GM21723 (cell line): ENCODE measurements around the gene AHDC1.
"Not testable (repeated sequence)": the region's sequence is repeated elsewhere in the genome, so short reads cannot be mapped to it uniquely, and the experiment has no call there.

Experiments used
- ATAC-seq: cut with Tn5 transposase; IDR thresholded peaks from one replicate; pipeline ENCODE4 v1.9.1; 2021; ENCODE audit warnings: mild to moderate bottlenecking, moderate library complexity; ENCODE audit not compliant: unreplicated experiment

The AHDC1 gene

DNA sequence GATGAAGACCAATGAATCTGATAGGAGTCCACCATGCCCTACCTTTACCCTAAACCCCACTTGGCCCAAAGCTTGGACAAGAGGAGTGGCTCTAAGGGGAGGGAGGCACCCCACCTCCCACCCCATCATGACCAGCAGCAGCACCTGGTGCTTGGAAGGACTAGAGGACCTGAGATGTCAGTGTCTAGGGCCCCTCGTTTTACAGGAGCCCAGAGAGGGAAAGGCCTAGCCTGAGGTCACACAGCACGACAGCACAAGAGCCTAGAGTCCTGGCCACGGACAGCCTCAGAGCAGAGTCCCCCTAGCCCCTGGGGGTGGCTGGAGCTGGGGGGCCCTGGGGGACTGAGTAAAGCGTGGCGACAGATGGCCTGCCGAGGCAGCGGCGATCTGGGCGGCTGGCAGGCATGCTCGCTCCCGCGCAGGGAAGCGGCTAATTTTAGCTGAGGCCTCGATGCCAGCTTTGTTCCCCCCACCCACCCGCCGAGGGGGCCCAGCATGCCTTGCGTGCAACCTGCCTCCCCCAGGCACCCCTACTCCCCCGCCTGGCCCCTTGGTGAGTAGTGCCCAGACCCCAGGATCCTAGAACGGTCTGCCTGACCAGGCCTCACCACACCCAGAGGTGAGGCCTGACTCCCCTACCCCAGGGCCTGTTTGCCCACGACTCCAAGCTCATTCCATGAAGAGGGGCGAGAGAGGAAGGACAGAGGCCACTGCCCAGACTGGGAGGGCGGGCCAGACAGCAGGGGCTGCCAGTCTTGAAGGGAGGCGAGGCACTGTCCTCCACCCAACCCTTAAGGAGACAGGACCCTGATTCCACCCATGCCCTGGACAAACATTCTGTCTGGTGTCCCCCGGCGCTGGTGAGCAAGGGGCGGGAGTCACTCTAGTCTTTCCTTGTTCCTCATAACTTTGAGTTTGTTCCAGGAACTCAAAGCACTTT, 39.0 kb downstream of the AHDC1 start:
- no peak for ATAC-seq

DNA sequence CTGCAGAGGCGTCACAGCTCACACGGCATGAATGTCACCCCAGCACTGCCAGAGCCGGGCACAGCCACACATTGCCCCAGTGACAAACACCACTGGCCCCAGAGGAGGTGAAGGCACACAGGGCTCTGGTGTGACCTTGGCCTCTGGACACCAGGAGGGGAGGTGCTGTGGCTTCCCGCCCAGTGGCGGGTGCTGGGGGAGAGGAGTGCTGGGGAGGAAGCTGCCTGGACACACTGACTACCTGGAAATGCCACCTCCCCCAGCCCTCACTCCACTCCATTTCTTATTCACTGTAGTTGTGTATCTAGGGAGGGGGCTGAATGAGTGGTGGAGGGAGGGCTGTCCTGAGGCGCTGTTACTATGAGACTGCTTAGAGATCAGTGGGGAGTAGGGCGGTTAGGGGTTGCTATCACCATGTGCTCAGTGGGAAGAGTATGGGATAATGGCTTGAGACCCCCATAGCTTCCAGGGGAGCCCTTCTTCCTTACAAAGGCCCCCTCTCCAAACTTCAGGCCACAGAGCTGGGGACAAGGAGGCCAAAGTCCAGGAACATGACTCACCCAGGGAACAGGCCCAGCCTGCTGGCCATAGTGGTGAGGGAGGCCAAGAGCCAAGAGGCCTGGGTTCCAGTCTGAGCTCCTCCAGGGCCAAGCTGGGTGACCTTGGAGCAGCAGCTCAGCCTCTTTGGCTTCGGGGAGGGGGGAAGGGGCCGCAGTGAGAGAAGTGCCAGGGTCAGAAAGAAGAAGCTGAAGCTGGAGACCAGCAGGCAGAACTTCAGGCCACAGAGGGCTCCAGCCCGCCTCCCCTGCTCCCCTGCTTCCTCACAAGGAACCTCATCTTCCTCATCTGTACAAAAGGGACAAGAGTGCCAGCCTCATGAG, 40.1 kb downstream of the AHDC1 start:
- no peak for ATAC-seq

DNA sequence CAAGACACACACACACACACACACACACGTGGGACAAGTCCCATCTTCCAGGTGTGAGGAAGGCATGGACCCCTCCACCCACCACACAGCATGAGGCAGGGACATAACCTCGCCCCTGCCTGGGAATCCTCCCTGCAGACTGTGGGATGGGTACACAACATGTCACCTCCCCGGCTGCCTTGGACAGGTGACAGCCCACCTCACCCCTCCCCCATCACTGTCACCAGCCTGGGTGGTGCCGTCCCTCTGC, 40.7 kb downstream of the AHDC1 start:
- no peak for ATAC-seq

DNA sequence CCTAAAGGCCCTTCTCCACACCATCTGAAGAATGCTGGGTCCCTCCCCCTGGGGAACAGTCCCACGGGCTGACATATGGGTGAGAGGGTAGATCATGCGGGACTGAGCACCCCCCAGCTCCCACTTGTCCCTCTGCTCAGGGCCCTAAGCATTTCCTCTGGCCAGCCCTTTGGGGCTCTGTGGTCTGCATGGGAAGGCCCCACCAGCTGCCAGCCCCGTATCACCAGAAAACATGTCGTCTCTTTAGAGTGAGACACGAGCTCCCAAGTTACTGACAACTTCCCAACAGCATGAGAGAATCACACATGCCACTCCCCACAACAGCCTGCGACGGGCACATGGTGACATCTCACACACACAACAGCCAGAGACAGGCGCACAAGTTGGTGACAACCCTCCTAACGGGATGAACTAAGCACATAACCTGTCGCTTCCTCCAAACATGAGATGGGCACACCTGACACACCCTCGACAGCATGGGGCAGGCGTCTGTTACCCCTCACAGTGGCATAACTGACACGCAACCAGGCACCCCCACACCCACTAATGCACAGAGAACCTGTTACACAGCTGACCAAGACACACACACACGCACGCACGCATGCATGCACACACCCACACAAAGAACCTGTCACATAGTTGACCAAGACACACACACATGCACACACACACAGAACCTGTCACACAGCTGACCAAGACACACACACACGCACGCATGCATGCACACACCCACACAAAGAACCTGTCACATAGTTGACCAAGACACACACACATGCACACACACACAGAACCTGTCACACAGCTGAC, 41.2 kb downstream of the AHDC1 start:
- no peak for ATAC-seq

DNA sequence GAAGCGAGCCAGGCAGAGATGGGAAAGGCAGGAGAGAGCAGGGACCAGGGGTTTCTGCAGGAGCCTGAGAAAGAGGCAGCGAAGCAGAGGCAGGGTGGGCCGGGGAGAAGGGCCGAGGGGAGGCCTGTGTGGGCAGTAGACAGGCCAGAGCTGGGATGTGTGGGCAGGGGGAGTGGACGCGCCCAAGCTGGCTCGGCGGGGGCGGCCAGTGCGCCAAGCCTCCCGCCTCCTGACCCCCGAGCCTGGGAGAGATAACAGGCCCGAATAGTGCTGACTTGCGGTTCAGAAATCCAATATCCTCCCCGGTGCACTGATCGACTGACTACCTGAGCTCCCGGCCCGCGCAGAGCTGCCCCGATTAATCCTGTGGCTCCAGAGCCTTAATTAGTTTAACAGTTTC, 41.9 kb downstream of the AHDC1 start:
- ATAC-seq = no peak

DNA sequence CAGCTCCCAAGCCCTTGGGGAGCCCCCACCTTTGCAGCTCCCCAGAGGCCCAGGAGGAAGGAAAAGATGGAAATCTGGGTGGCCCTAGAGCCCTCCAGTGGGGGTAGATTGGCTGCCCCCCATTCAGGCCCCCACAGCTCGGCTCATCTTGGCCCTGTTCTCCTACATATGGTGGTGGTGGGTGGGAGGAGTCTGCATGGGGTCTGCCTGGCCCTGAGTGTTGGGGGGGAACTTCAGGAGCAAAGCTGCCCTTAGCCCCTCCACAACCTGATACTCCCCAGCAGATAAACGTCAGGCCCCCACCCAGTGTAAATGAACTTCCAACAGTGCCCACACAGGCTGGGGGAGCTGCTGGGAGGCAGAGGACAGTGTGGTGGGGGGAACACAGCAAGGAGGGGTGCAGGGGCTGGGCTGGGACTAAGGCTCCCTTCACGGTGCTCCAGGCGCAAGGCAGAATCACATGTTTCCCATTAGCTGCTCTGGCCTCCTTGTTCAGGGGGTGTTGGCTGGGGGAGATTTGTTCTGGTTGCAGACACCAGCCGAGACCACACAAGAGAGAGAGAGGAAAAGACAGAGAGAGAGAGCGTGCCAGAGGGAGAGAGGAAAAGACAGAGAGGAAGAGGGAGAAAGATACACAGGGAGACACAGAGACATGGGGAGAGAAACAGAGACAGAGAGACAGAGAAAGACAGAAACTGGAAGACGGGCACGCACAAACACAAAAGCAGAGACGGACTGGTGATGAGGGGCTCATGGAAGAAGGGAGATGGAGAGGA, 42.6 kb downstream of the AHDC1 start:
- no peak for ATAC-seq

DNA sequence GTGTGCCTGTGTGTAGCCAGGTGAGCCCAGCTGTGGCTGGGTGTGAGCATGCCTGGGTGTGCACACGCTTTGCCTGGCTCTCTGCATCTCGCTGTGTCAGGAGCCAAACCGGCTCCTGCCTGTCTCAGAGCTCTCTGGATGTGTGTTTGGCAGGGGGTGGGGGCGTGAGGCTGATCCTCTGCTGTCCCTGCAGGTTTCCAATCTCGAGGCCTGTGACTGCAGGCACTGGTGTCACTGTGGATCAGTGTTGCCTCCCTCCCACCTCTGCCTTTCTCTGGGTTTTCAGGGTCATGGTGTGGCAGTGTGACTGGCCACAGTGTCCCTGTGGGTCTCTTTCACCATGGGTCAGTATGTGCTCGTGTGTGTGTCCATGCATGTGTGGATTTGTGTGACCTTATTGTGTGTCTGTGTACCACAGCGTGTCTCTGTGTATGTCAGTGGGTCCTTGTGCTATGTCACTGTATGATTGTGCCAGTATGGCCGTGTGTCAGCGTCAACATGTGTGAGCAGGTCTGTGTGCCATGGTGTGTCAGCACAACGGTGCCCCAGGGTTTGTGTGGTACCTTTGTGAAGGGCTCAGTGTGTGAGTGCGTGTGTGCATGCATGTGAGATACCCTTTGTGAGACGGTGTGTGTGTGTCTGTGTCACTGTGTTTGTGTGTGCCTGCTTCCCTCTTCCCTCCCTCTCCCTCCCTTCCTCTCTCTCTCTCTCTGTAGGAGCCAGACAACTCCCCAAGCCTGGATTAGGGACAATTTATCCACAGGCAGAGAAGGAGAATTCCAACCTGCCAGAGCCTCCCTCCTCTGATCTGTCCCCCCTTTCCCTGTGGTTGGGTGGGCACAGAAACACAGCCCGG, 43.4 kb downstream of the AHDC1 start:
- ATAC-seq = no peak

DNA sequence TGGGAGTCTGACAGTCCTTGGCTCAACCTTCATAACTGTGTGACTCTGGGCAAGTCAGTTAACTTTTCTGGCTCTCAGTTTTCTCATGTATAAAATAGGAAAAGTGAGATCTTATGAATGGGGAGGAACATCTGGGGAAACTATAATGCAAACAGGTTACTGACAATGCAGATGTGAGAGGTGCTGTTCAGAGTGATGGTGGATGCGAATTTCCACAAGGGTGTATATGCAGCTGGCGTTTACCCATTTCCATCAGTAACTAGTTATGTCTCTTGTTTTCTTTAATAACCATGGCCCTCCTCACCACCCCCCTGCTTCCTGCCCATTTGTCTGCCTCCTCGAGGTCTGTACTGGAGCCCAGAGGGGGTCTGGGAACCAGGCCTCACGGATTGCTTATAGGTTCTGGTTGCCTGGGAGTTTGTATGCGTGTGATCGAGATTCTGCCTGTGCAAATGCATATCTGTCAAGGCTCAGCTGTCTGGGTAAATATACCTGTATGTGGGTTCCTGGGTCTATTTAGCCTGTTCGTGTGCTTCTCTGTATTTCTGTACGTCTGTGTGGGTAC, 44.4 kb downstream of the AHDC1 start:
- ATAC-seq = no peak

DNA sequence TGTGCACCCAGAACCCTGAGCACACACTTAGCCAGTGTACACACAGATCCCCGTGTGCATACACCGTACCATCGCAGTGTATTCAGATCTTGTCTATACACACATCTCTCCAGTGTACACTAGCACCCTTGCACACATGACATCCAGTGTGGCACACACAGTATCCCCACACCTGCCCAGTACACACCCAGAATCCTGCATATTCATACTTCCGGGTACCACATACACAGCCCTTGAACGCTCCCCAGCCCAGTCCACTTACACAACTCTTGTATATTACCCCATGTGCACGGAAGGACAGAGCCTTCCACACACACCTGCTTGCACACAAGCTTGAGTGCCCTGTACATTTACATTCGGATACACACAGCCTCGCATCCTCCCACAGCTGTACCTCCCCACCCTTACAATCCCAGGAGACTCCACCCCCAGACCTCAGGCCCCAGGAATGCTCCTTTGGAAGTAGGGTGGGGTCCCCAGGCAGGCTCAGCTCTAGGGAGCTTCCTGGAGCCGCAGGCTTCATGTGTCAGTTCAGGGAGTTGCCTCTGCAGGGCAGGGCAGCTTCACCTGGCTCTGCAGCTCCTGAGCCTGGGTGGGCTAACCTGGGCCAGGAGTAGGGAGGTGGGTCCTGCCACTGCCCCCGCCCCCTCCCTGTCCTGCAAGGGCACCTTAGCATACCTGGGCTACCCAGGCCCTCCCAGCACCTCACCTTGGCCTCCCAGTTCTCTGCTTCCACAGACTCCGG, 46.2 kb downstream of the AHDC1 start:
- ATAC-seq = no peak

DNA sequence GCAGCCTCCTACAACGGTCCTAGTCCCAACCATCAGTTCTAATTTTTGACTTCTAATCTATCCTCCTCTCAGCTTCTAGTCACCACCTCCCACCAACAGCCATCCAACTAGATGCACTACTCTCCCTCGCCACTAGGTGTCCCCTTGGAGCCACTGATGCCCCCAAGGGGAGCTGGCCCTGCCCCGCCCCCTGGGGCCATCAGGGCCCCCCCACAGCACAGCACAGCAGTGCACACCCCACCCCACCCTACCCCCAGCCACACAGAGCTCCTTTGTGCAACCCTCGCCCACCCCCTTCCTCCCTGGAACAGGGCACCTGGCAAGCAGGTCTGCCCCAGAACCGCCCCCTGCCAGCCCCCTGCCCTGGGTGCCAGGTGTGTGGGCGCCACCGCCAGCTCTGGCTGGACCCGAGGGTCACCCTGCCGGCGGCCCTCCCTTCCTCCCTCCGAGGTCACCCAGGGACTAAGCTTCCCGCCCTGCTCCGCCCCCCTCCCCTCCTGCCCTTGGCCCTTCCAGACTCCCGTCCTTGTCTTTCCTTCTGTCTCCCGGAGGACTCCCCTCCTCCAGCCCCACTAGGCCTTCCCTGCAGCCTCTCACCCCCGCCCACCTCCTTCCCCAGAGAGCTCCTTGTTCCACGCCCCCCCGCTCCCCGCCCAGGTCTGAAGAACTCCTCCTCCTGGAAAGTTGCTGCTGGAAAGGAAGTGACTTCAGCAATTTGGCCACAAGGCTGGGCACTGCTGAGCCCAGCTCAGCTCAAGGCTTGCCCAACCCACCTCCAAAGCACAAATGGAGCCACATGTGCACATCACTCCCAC, 47.0 kb downstream of the AHDC1 start:
- ATAC-seq = no peak

DNA sequence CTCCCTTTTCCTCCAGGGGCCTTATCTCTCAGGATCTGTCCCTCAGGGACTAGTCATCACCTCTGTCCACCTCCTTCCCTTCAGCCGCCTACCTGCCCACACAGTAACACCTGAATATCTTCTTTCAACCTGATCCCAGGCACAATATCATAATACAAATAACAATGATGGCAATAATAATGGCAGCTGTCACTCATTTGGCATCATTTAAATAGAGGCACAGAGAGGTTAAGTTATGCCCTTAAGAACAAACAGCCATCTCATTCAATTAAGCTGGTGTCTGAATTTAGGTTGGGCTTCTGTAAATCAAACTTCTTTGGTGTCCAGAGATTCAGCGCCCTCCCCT, 47.5 kb downstream of the AHDC1 start:
- no peak for ATAC-seq

DNA sequence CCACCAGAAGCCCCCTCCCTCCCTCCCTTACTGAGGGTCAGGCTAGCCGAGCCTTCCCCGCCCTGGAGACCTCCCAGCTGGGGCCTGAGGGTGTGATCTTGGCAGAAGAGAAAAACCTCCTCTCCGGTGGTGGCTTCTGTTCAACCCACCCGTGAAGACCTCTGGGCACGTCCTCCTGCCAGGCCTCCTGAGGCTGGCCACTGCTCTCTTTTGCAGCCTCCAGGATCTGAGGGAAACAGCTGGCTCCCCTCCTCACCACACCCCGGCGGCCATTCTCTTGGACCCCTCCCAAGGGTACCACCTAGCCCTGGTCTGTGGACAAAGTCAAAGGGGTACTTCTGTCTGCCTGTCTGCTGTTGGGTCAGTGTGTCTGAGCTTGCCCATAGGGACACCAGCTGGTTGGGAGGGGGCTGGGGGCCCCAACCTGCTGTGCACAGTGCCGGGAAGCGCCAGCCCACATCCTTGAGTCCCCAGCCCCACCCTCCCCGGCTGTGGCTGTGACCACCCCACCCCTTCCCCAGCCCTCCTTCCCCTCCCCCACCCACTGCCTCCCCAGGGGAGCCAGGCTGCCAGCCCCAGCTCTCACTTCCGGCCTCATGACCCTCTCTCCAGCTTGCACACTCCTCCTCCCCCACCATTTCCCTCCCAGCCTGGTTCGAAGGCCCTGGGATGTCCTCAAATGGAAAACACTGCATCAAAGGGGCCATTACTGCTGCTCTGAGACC, 48.1 kb downstream of the AHDC1 start:
- ATAC-seq = no peak

DNA sequence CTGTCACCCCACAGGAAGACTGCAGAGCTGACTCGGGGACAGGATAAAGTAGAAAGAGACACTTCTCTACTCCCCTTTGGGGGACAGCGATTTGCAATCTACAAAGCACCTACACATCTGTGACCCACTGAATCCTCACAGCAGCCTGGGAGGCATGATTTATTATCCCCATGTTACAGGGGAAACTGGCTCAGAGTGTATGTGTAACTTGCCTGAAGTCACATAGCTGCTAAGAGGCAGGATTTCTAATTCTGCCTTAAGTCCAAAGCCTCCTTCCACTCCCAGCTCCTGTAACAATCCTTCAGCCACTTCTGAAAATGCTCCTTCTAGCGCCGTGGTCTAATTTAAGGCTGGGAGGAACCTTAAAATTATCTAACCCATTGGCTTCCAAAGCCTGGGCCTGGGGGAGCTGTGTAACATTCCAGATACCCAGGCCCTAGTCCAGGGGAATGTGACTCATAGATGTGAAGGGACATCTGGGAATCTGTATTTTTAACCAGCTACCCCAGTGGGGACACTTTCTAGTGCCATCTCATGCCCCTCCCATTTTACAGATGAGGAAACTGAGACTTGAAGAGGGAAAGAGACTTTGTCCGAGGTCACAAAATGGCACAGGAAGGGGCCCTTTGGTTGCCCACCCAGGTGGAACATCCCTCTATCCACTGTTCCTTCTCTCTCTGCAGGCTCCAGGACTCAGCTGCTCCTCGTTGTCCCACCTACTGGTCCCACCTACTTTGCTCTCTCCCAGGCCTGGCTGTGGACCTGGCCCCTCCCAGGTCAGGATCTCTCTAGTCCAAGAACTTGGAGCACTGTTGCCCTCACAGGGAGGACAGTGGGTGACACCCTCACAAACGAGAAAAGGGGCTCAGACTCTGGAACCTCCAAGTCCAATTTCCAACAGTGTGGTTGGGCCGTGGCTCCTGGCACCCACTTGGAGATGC, 48.9 kb downstream of the AHDC1 start:
- no peak for ATAC-seq

DNA sequence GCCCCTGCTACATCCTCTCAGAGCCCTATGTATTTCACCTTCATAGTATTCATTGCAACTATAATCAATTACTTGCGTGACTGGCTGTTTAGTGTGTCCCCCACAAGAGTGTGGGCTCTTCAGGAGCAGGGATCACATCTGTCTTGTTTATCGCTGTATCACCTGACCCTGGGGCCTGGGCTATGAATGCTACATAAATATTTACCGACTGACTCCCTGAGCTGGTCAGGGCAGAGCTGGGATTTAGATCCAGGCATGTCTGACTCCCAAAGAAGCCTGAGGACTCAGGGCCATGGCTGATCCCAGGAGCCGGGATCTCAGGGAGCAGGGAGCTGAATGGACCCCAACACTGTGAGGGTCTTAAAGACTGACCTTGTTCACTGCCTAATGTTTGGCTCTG, 49.7 kb downstream of the AHDC1 start:
- no peak for ATAC-seq

DNA sequence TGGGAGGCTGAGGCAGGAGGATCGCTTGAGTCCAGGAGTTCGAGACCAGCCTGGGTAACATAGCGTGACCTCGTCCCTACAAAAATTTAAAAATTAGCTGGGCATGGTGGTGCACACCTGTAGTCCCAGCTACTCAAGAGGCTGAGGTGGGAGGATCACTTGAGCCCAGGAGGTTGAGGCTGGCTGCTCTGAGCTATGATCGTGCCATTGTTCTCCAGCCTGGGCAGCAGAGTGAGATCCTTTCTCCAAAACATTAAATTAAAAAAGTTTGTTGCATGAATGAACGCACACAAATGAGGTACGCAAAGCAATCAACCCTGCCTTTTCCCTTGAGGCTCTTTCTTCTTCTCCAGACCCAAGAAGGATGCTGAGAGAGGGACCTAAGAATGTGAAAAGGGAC, 50.1 kb downstream of the AHDC1 start:
- ATAC-seq = not testable (repeated sequence)

DNA sequence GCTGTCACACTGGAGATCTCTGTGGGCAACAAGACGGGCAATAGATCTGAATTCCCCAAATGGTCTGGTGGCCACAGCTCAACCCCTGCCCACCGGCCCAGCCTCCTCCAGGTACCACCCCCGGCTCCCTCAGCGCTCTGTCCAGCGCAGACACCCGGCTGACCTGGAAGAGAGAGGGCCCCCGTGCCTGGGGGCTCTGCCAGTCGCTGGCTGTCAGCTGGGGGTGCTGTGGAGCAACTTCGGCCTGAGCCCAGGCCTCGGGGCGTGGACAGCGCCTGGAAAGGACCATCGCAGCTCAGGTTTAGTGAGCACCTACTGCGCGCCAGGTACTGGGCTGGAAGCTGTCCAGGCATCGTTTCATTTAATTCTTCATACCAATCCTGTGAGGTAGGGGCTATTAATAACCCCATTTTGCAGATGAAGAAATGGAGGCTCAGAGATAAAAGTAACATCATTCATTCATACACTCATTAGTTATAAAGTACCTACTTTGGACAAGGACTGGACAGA, 51.0 kb downstream of the AHDC1 start:
- no peak for ATAC-seq
